Prostate gland (tissue), 2 donors: ENCODE measurements around the gene FYCO1.

Experiments used
- POLR2A ChIP-seq: fragments of 450-650 bp; IDR thresholded peaks from one replicate; pipeline ENCODE4 v1.6.1; 2016; ENCODE audit warnings: antibody characterized with exemption, mild to moderate bottlenecking
- POLR2AphosphoS5 ChIP-seq: sonication (generic); formaldehyde crosslinking; IDR thresholded peaks from one replicate; pipeline ENCODE4 v1.6.1; 2017; ENCODE audit warnings: antibody characterized with exemption
- TF ChIP-seq, protein P1 (sequence below), 4 experiments: fragments of 200-600 bp in 2 of 4; fragments of 450-650 bp in 2 of 4; sonication (generic) in 2 of 4; IDR thresholded peaks; 1 replicate in 3 of 4; 2 replicates in 1 of 4; pipeline ENCODE4 v1.5.1; 2016 to 2019; ENCODE audit warnings: antibody characterized with exemption in 4 of 4, mild to moderate bottlenecking in 2 of 4, moderate library complexity in 2 of 4

DNA sequence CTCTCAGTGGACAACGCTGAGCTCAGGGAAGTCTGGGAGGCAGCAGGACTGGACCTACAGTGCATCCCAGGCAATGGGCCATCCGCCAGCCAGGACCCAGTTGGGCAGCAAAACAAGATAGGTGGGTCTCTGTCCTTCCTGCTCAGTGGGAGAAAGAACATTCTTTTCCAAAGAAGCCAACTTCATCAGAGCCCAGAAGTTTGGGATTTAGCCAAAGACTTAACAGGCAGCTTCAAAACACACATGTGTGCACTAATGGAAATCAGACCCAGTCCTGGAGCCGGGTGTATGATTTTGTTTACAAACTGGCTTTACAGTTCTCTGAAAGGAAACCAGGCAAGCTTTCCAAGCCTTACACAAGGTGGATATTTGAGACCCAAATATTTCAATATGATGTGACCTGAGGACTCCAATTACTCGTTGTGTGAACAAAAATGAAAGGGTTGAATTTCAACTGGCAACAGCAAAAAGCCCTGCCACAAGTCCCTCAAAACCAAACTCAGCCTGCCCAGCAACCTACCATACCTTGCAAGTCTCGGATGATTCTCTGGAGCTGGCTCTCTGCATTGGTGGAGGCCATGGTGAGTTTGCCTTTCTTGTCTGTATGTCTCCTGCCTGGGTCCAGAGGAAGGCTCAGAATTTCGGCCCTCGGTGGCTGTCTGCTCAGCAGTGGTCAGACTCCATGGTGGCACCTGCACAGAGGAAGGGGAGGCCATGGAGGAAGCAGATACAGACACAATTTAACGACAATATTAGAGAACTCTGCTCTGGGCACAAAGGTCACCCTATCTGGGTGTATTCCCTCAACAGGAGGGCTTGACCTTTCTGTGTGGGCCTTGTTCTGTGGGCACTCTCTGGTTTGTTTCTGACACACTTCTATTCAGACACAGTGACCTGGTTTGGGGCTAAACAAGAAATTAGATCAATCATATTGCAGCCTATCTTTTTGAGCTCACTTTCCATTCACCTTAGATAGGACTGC lies 11.0 kb downstream of the FYCO1 start:
- TF ChIP-seq, protein P1, sequence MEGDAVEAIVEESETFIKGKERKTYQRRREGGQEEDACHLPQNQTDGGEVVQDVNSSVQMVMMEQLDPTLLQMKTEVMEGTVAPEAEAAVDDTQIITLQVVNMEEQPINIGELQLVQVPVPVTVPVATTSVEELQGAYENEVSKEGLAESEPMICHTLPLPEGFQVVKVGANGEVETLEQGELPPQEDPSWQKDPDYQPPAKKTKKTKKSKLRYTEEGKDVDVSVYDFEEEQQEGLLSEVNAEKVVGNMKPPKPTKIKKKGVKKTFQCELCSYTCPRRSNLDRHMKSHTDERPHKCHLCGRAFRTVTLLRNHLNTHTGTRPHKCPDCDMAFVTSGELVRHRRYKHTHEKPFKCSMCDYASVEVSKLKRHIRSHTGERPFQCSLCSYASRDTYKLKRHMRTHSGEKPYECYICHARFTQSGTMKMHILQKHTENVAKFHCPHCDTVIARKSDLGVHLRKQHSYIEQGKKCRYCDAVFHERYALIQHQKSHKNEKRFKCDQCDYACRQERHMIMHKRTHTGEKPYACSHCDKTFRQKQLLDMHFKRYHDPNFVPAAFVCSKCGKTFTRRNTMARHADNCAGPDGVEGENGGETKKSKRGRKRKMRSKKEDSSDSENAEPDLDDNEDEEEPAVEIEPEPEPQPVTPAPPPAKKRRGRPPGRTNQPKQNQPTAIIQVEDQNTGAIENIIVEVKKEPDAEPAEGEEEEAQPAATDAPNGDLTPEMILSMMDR (IDR thresholded peaks at IDR 0.05) = no peak
- TF ChIP-seq POLR2A = no peak
- TF ChIP-seq POLR2AphosphoS5 = peak; percentile 83
